Colonic mucosa (tissue), 4 donors: ENCODE results near the gene GRIK5. TPM values are rescaled to one million over a fixed set of nuclear protein-coding genes. Genes with fewer than 3 reads are reported as not detected.

ENCODE experiments used
- DNase-seq: peaks from one replicate; pipeline ENCODE4 v3.0.0-alpha.2; 2020
- H3K27ac ChIP-seq: fragments of 200-600 bp; one replicate; pipeline ENCODE4 v1.8.0; 2021
- H3K27me3 ChIP-seq: fragments of 200-600 bp; one replicate; pipeline ENCODE4 v1.8.0; 2021
- H3K36me3 ChIP-seq: fragments of 200-600 bp; one replicate; pipeline ENCODE4 v1.8.0; 2021
- H3K4me1 ChIP-seq: fragments of 200-600 bp; one replicate; pipeline ENCODE4 v1.8.0; 2021; ENCODE audit warnings: mild to moderate bottlenecking
- H3K4me3 ChIP-seq: fragments of 200-600 bp; one replicate; pipeline ENCODE4 v1.8.0; 2021
- H3K9ac ChIP-seq, 2 donors: one replicate each; pipeline ENCODE4 v1.7.0; 2013; ENCODE audit warnings: control low read depth in 2 of 2, low read depth in 2 of 2, low read length in 2 of 2
- H3K9me3 ChIP-seq: fragments of 200-600 bp; one replicate; pipeline ENCODE4 v1.8.0; 2021
- intact Hi-C: fragments of 100-400 bp; cut with DNase I; formaldehyde crosslinking; loops from one replicate; pipeline ENCODE4 v1.14.1; 2022
- total RNA-seq, 2 donors: library from RNA; stranded (reverse); fragmentation: NEBNext Ultra II Directional in 1 of 2; extraction: Animal tissue kit (Norgen Biotek cat#: 25700) in 1 of 2; gene quantifications; one replicate each; pipeline ENCODE4 v1.2.1, GENCODE V29; 2021
- TF ChIP-seq, protein P1 (sequence below): fragments of 200-600 bp; IDR thresholded peaks from one replicate; pipeline ENCODE4 v1.8.0; 2022; ENCODE audit warnings: antibody characterized with exemption, mild to moderate bottlenecking
- donor health status: healthy.
- donor health status: DM: no; HTN: no; CAD: no.
- donor health status: DM: no; HTN: no; CAD: no.

The GRIK5 gene
- total RNA-seq, 2 donors from 2014 or later = 0.62 to 2.3 TPM

- Histone ChIP-seq H3K27ac (no peak overlapping the region), H3K4me1 (no peaks in the 10 kb centered on the region), H3K27me3 (no peaks in the 10 kb centered on the region), H3K9me3 (no peaks in the 10 kb centered on the region), H3K36me3 (no peaks in the 10 kb centered on the region), H3K9ac (no peak overlapping the region), H3K4me3 (no peak overlapping the region)
- intact Hi-C loops = no loop called here
- DNase-seq = no peak
- TF ChIP-seq, protein P1, sequence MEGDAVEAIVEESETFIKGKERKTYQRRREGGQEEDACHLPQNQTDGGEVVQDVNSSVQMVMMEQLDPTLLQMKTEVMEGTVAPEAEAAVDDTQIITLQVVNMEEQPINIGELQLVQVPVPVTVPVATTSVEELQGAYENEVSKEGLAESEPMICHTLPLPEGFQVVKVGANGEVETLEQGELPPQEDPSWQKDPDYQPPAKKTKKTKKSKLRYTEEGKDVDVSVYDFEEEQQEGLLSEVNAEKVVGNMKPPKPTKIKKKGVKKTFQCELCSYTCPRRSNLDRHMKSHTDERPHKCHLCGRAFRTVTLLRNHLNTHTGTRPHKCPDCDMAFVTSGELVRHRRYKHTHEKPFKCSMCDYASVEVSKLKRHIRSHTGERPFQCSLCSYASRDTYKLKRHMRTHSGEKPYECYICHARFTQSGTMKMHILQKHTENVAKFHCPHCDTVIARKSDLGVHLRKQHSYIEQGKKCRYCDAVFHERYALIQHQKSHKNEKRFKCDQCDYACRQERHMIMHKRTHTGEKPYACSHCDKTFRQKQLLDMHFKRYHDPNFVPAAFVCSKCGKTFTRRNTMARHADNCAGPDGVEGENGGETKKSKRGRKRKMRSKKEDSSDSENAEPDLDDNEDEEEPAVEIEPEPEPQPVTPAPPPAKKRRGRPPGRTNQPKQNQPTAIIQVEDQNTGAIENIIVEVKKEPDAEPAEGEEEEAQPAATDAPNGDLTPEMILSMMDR = no peak
These were observed 37.6 kb downstream of the GRIK5 start for GRCh38 chr19:42032431-42032830.

GRCh38 chr19:42030645-42031440 is 39.2 kb downstream of the GRIK5 start:
- no peak overlapping the region for H3K4me3 ChIP-seq
- no peaks in the 10 kb centered on the region for H3K9me3 ChIP-seq
- H3K4me1 ChIP-seq = no peaks in the 10 kb centered on the region
- no peak overlapping the region for H3K9ac ChIP-seq
- intact Hi-C loops = no loop called here
- no peak overlapping the region for H3K27ac ChIP-seq
- H3K27me3 ChIP-seq = no peaks in the 10 kb centered on the region
- TF ChIP-seq, protein P1 = no peak
- DNase-seq = no peak
- H3K36me3 ChIP-seq = no peaks in the 10 kb centered on the region

GRCh38 chr19:42028304-42029216 is 41.4 kb downstream of the GRIK5 start:
- TF ChIP-seq, protein P1 = peak; percentile 33
- DNase-seq = peak; percentile 25
- Histone ChIP-seq H3K9me3 (no peaks in the 10 kb centered on the region), H3K4me3 (no peak overlapping the region), H3K27me3 (no peaks in the 10 kb centered on the region), H3K27ac (no peak overlapping the region), H3K4me1 (no peaks in the 10 kb centered on the region), H3K36me3 (no peaks in the 10 kb centered on the region), H3K9ac (no peak overlapping the region)
- intact Hi-C loops = no loop called here

GRCh38 chr19:42024622-42025111 is 45.3 kb downstream of the GRIK5 start:
- DNase-seq = no peak
- Histone ChIP-seq H3K4me3 (no peak overlapping the region), H3K9me3 (no peaks in the 10 kb centered on the region), H3K36me3 (no peaks in the 10 kb centered on the region), H3K27me3 (no peaks in the 10 kb centered on the region), H3K4me1 (no peaks in the 10 kb centered on the region), H3K9ac (no peak overlapping the region), H3K27ac (no peak overlapping the region)
- TF ChIP-seq, protein P1 = no peak
- intact Hi-C loops = no loop called here

DNA sequence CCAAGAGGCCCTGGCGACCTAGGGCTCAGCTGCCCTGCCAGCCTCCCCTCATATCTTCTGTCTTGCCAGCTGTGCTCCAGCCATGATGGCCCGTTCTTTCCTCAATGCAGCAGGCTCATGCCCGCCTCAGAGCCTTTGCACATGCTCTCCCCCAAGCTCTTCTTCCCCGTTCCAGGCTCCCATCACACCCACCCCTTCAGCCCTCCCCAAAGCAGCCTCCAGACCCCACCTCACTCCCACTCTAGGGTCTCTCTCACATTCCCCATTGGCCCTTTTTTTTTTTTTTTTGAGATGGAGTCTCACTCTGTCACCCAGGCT is 46.1 kb downstream of the GRIK5 start:
- intact Hi-C loops = no loop called here
- TF ChIP-seq, protein P1 = no peak

More for the DNA sequence above, 46.1 kb downstream of the GRIK5 start:
- no peaks in the 10 kb centered on the region for H3K36me3 ChIP-seq
- DNase-seq = no peak
- H3K9me3 ChIP-seq = no peaks in the 10 kb centered on the region
- no peak overlapping the region for H3K27ac ChIP-seq
- no peak overlapping the region for H3K9ac ChIP-seq
- no peaks in the 10 kb centered on the region for H3K4me1 ChIP-seq
- no peak overlapping the region for H3K4me3 ChIP-seq
- no peaks in the 10 kb centered on the region for H3K27me3 ChIP-seq
